HG02588 (cell line): Measurements from ENCODE around the gene TMEM132D.
"Not testable (repeated sequence)": the region's sequence is repeated elsewhere in the genome, so short reads cannot be mapped to it uniquely, and the experiment has no call there.

Experiments used
- ATAC-seq: cut with Tn5 transposase; IDR thresholded peaks from one replicate; pipeline ENCODE4 v1.9.1; 2021; ENCODE audit warnings: mild to moderate bottlenecking, moderate library complexity; ENCODE audit not compliant: unreplicated experiment

TMEM132D gene

DNA sequence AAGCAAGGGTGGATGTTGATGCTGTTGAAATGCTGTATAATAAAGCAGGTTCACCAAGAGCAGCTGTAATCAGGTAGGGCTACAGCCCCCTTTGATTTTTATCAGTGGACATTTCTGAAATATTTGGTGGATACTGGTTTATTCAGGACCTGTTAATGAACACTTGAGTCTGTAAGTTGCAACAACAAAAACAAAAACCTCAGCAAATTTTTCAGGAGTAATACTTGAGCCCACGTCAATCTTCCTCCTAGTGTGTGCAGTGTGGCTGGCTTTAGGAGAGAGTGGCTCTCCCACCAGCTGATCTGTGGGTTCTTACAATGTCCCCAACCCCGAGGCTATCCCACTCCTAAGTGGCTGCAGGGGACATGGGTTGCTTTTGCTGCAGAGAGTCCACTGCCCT, 702.8 kb downstream of the TMEM132D start:
- no peak for ATAC-seq

DNA sequence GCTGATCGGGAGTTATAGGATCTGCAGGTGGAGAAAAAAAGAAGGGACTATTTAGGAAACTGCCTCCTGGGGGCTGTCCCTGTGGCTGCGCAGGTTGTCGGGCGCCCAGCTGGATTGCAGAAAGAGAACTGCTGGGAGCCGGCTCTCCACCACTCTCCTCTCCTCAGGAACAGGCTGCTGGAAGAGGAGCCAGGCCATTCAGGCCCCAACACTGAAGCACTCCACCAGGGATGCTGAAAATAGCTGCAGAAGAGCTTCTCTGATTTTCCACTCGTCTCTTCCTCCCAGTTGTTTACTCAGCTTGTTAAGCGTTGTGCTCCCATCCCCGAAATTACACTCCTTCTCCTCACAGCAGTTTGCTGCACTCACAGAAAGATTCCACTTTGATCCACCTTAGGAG, 703.2 kb downstream of the TMEM132D start:
- no peak for ATAC-seq

DNA sequence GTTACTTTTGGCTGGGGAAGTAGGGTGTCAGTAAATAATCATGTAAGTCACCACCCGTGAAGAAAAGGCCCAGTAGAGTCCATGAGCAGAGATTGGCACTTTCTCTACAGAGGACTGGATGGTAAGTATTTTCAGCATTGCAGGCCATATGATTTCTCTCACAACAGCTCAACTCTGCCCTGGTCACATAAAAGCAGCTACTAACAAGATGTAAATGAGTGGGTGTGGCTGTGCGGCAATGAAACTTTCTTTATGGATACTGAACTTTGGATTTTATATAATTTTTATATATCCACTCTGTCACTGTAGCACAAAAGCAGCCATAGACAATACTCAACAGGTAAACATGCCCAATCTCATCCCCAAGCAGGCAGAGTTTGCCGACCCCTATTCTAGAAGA, 706.9 kb downstream of the TMEM132D start:
- no peak for ATAC-seq

DNA sequence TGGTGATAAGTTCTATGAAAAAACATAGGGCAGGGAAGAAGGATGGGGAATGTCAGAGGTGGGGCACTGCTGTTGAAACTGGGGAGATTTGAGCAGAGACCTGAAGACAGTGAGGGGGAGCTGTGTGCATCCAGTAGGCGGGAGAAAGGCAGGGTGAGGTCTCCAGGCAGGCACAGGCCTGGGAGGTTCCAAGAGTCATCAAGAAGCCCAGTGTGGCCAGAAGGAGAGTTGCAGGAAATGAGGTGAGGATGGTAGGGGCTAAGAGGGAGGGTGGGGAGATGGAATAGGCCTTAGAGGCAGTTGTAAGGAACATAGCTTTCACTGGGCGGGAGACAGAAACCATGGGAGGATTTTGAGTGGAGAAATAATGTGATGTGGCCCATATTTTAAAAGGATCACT, 708.7 kb downstream of the TMEM132D start:
- ATAC-seq = no peak

DNA sequence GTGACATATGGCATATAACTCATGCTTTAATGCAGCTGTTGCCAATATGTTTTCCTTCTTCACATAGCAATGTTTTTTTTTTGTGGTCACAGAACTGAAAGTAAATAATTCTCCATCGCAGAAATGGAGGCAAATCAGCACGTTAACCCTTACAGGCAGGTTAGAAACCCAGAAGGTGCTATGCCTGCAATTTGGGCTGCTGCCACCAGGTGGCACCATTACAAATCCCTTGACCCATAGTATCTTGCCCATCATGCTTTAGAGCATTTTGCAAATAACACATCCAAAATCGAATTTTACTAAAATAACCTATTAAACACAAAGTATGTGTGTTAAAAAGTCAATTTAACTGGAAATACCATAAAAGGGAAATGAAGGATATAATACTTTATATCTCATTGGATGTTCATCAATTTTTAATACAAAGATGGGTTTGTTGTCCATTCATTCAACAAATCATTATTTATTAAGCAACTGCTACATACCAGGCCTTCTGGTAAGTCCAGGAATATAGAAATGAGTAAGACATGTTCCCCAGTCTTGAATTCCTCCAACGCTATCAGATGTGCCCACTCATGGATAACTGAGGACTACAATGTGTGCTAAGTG, 710.5 kb downstream of the TMEM132D start:
- no peak for ATAC-seq

DNA sequence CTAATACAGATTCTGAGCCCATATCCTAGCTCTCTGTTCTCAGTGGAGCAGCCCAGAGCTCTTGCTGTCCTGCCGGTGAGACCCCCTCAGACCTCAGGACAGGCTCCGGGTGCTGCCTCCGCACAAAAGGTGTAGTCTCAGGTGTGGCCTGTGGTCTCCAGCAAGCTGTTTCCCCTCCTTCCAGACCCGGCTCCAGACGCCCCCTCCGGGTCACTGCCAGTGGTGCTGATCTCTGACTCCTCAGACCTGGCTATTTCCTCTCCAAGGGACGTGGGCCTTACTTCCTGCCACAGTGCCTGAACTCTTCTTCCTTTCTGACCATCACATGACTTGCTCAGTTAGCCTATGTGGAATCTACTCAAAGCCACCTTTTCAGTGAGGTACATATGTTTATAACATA, 713.0 kb downstream of the TMEM132D start:
- no peak for ATAC-seq

DNA sequence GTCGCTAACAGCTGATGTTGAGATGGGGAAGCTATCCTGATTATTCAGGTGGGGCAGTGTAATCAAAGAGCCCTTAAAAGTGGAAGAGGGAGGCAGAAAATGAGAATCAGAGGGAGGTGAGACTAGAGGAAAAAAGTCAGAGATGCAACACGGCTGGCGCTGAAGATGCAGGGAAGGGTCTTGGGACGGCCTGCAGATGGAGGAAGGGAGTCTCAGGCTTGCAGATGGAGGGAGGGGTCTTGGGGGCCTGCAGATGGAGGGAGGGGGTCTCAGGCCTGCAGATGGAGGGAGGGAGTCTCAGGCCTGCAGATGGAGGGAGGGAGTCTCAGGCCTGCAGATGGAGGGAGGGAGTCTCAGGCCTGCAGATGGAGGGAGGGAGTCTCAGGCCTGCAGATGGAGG, 713.9 kb downstream of the TMEM132D start:
- ATAC-seq = not testable (repeated sequence)

DNA sequence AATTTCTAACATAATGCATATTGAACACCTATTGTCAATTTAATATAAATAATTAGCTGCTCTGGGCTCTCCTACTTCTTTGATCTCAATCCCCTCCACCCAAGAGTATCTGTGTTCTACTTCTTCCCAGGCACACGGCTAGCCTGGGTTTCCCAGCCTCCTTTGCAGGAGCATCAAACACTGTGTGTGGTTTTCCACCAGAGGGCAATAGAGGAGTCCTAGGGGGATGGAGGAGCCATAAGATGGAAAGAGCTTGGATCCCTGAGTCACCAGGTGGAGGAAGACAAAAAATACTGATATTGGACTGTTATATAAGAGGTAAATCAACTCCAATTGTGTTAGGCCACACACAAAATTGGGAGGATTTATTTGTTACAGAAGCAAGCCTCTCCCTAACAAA, 716.9 kb downstream of the TMEM132D start:
- no peak for ATAC-seq

DNA sequence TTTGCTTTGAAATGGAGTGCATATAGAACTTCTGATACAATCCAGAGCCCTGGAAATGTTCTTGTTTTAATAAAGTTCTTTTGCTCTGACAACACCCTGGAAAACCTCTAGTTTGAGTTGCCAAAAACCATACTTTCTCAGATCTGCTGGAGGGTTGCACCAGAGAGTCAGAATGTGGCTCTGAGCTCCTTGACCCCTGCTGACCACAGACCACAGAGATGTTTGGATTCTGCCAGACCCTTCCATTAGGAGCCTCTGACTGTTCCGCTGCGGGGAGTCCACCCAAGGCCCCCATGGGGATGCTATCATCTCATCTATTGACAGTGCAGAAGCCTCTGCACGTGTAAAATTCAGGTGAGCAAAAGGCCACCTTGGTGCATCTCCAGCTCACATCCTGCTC, 718.0 kb downstream of the TMEM132D start:
- no peak for ATAC-seq

DNA sequence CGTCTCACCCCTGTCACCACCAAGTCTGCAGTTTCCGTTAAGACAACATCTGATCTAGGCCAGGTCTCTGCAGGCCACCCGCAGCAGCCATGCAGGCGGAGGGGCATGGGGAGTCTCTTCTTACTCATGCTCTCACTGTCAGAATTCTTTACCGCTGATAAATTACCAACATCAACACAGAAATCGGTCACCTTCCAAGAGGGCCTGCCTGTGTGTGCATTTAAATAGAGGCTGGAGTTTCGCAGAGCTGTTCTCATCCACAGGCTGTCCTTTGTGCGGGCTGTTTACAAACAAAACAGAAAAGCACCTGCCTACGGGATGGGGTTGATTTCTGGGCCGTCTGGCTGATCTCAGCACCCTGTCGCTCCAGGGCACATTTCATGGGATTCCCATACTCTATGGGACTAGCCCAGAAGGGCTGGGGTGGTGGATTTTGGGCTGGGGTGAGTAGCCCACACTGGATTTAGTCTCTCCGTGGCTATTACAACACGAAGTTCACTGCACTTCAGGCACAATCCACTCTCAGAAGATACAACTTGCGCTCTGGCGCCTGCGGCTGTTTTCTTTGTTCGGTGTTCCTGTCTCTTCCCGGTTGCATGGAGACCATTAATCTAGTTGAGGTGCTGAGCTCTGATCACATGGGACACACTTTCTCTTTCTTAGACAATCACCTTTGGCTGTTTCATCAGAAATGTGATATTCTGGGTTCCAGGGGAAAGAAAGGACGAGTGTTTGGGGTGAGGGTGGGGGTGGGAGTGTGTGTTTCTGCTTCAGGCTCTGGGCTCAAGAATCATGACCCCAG, 719.5 kb downstream of the TMEM132D start:
- no peak for ATAC-seq

DNA sequence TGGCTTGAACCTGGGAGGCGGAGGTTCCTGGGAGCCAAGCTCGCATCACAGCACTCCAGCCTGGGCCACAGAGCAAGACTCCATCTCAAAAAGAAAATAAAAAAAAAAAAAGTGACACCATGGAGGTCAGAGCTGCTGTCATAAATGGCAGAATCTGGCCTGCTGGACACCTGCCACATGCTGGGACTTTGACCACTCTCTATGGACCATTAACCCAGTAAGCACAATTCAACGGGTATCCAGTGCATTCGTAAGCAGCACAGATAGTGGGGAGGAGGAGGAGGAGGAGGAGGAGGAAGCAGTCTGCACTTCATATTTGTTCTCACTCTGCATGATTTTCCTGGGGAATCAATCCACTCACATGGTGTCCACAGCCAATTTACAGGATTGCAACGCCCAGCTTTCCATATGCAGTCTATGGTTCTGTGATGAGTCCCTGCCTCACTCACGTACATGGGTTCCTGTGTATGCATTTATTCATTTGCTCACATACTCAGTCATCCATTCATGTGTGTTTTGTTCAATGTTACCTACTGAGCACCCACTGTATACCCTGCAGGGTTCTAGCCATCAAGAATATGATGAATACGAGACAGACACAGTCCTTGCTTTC, 723.8 kb downstream of the TMEM132D start:
- ATAC-seq = no peak

DNA sequence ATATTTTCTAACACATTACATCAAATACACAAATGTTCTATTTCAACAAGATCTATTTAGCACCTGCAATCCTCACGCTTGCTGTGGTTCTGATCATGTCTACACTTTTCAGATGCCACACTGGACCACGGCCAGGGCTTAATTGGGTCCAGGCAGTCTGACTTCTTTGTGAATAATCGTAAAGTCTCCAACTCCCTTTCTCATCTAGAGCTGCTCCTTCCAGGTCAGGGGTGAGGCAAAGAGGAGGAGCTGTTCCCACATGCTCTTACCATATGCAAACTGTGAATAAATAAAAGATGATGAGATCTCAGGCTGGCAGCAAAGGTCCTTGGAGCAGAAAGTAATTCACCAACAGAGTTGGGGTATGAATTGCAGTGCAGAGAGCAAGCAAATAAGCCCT, 733.9 kb downstream of the TMEM132D start:
- ATAC-seq = no peak

DNA sequence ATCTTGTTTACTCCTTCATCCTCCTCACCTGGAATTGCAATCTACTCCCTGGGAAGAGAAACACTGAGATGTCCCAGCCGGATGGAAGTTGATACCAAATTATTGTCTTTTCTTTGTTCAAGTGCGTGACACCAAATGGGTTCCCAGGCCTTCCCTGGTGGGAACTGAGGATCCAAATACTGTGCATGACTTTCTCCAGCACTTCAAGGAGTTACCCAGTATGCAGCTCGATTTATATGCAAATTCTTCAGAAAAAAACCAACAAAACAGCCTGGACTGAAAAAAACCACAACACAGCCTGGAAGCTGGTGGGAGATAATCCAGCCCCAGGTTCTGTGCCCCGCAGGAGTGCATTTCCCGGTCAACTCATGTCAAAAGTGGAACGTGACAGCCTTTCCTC, 740.0 kb downstream of the TMEM132D start:
- no peak for ATAC-seq

DNA sequence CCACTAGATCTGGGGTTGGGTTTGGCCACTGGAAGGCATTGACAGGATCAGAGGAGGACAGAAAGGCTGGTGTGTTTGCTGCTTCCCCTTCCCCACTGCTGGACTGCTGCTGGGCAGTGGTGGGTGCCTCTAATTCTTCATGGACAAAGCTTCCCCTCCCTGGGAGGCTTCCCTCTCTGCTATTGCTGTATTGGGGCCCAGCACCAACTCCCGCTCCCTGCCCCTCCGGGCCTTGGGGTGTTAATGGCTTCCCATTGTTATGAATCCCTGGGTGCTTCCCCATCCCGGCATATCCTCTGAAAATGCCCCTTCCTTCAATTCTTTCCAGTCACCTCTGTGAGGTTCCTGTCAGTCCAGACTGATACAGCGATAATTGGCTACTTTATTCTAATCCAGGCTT, 740.4 kb downstream of the TMEM132D start:
- no peak for ATAC-seq

DNA sequence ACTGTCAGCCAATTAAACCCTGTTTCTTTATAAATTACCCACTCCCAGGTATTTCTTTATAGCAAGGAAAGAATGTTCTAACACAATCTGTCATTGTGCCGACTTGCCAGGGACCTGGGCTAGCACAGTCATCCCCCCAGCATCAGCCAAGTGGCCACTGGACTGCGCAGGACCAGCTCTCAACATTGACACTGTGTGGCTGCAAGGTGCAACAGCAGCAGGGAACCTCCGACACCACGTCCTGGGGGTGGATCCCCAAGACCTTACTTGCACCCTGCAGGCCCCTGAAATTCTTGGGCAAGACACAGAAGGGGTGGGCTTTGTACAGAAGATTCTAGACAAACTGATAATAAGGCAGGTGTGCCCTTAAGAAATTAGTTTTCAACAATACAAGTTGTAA, 741.0 kb downstream of the TMEM132D start:
- no peak for ATAC-seq

DNA sequence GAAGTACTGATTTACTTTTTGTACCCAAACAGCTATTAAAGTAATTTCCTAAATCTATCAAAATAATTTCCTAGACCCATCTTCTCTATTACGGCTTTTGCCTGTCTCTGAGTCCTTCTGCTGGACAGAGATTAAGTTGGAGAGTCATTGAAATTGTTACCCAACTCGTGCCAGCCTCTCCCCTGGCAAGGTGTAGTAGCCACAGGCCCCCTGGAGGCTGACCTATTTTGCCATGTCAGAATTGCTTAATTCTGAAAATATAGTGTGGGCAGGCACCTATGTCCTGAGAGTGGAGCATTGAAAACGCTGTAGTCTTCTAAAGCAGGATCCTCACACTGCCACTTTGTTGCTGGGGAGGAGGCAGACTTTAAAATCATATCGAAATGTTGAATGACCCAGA, 742.3 kb downstream of the TMEM132D start:
- ATAC-seq = no peak

DNA sequence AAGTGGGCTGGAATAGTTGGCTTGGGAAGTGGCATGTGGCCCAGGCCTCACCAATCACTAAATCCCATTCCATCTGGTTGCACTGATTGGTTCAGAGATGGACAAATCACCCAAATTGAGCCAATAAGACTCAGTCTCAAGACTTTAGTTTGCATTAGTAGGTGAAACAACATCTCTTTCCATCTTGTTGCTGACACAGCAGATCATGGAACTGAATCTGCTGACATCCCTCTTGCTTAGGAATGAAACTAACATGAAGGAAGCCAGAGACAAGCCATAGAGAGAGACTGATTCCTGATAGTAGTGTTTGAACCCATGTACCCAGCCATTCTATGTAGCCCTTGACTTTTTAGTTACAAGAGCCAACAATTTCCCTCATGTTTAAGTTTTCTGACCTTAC, 743.5 kb downstream of the TMEM132D start:
- ATAC-seq = no peak

DNA sequence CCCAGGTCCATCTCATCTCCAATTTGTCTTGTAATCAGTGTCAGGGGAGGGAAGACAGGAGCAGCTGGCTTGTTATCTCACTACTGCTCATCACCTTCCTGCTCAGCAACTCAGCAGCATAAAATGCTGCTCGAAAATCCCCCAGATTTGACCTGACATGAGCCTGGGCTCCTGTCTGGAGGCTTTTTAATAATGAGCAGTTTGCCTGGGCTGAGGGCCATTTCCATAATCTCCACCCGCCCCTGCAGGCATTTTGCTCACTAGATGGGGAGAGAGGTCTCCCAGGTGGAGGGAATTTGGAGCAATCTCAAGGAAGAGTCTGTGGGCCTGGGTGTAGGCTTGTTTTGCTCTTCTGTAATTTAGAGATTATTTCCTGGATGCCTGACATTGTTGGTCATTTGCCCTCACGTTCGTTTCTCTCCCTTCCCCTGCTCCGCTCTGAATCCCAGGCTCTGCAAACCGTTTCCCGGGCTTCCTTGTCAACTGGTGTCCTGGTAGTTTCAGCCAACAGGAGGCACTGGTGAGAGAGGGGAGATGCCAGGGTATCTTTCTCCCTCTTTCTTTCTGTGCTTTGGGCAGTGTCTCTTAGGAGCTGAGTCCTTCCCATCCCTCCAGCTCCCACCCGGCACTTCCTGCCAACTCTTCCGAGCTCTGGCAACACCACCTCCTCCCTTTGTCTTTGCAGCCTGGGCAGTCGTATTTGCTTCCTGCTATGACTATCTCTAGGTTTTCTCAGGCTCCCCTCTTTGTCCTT, 751.3 kb downstream of the TMEM132D start:
- no peak for ATAC-seq

DNA sequence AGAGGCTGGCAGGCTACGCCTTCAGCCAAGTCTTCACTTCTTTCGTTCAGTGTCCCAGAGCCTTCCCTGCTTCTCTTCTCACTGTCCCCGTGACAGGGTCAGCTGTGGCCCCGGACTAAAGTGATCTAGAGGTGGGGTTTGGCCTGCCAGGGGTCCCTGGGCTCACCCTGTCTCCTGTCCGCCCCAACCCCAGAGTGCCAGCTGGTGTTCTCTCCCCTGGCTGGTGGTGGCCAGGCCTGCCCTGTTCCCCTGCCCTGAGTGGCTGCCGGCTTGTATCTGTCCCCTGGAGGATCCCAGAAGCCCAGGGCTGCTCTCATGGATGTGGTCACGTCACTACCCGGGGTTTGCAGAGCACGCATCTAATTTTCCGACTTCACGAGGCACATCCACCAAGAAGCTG, 753.1 kb downstream of the TMEM132D start:
- no peak for ATAC-seq

DNA sequence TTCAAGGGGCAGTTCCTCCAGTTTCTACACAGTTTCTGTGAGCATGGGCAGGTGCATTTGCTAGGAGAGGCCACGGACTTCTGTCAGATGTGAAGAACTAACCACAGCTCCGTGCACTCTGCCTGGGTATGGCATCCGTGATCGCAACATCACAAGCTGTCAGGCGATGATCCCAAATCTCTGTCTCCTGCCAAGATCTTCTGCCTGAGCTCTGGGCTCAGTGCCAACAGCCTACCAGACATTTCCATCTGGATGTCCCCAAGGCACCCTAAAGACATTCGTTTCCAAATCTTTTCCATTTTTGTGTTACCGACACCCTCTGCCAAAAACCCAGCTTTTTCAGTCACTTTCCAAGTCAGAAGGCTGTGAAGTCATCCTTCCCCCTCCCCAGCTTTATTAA, 758.4 kb downstream of the TMEM132D start:
- no peak for ATAC-seq

DNA sequence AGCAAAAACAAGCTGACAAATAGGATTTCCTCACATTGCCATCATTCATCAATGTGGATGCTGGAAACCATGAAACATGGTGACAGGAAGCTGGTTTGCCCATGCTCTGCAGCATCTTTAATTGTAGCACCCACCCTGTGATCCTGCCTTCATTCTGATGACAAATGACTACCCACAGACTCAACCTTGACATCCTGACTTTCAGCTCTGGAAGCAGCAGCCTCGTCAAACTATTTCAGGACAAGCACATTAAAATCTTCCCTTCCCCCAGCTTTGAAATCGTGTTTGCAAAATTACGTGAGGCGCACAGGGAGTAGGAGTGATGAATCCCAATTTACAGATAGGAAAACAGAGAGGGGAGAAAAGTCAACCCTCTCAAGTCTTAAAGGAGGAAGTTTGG, 765.0 kb downstream of the TMEM132D start:
- no peak for ATAC-seq
